Measurements from ENCODE around the gene DCX. TPM values are rescaled to one million over a fixed set of nuclear protein-coding genes. Genes with fewer than 3 reads are reported as not detected.

Gene DCX
- total RNA-seq, 4 donors from 2014 or later = not detected

GRCh38 chrX:111355523-111356115 is 56.4 kb downstream of the DCX start:
- intact Hi-C loops (cut with DNase I; ENCODE audit: low total_unique reads) (loop anchor here (2.0 kb wide), 1 partner anchor 63 kb away; no protein-coding TSS in a partner anchor), in situ Hi-C loops (cut with MboI; ENCODE audit: low pct_ligation_motif_present in 1 of 4, low pct_unique_long_range_greater_than_20kb in 1 of 4, low sequenced_read_pairs in 3 of 4) (no loop called here)
- DNase-seq = no peak
- WGBS, 2 donors (ENCODE audit: low coverage in 1 of 2) = 60 to 61% methylated on average over 1 to 2 of the region's 2 CpGs
- Histone ChIP-seq H3K27me3 (no peaks in the 10 kb centered on the region), H3K36me3 (no peaks in the 10 kb centered on the region), H3K4me3 (no peak overlapping the region), H3K4me1 (no peaks in the 10 kb centered on the region), H3K27ac (no peak overlapping the region), H3K9me3 (no peaks in the 10 kb centered on the region)
- TF ChIP-seq EP300 (IDR thresholded peaks at IDR 0.05; ENCODE audit: low read depth) (no peak), CTCF (IDR thresholded peaks at IDR 0.05) (no peak), POLR2AphosphoS5 (IDR thresholded peaks at IDR 0.05) (no peak), POLR2A (IDR thresholded peaks at IDR 0.05) (no peak)

- H3K4me1 ChIP-seq = no peaks in the 10 kb centered on the region
- no peak overlapping the region for H3K27ac ChIP-seq
- no peak overlapping the region for H3K4me3 ChIP-seq
- 58 to 83% methylated on average over 1 of the region's 1 CpG for WGBS, 2 donors (ENCODE audit: low coverage in 1 of 2)
- DNase-seq = no peak
- H3K36me3 ChIP-seq = no peaks in the 10 kb centered on the region
- no peaks in the 10 kb centered on the region for H3K9me3 ChIP-seq
- intact Hi-C loops (cut with DNase I; ENCODE audit: low total_unique reads) (loop anchor here (2.0 kb wide), 1 partner anchor 64 kb away; no protein-coding TSS in a partner anchor), in situ Hi-C loops (cut with MboI; ENCODE audit: low pct_ligation_motif_present in 1 of 4, low pct_unique_long_range_greater_than_20kb in 1 of 4, low sequenced_read_pairs in 3 of 4) (no loop called here)
- TF ChIP-seq POLR2AphosphoS5 (IDR thresholded peaks at IDR 0.05) = no peak
- TF ChIP-seq POLR2A (IDR thresholded peaks at IDR 0.05) = no peak
- TF ChIP-seq EP300 (IDR thresholded peaks at IDR 0.05; ENCODE audit: low read depth) = no peak
- TF ChIP-seq CTCF (IDR thresholded peaks at IDR 0.05) = no peak
- H3K27me3 ChIP-seq = no peaks in the 10 kb centered on the region
These were observed 57.5 kb downstream of the DCX start for GRCh38 chrX:111354496-111354895.

- 19 to 20% methylated on average over 2 of the region's 2 CpGs for WGBS, 2 donors (ENCODE audit: low coverage in 1 of 2)
- no peak for TF ChIP-seq POLR2A (IDR thresholded peaks at IDR 0.05)
- TF ChIP-seq POLR2AphosphoS5 (IDR thresholded peaks at IDR 0.05) = no peak
- TF ChIP-seq CTCF (IDR thresholded peaks at IDR 0.05) = no peak
- no peak for TF ChIP-seq EP300 (IDR thresholded peaks at IDR 0.05; ENCODE audit: low read depth)
- intact Hi-C loops (cut with DNase I; ENCODE audit: low total_unique reads) (loop anchor here (2.0 kb wide), 1 partner anchor 65 kb away; no protein-coding TSS in a partner anchor), in situ Hi-C loops (cut with MboI; ENCODE audit: low pct_ligation_motif_present in 1 of 4, low pct_unique_long_range_greater_than_20kb in 1 of 4, low sequenced_read_pairs in 3 of 4) (no loop called here)
- Histone ChIP-seq H3K9me3 (no peaks in the 10 kb centered on the region), H3K27me3 (no peaks in the 10 kb centered on the region), H3K27ac (no peak overlapping the region), H3K36me3 (no peaks in the 10 kb centered on the region), H3K4me3 (no peak overlapping the region), H3K4me1 (no peaks in the 10 kb centered on the region)
- DNase-seq = no peak
These were observed 58.2 kb downstream of the DCX start for GRCh38 chrX:111353793-111354192.

GRCh38 chrX:111352424-111352823 is 59.6 kb downstream of the DCX start:
- in situ Hi-C loops (cut with MboI; ENCODE audit: low pct_ligation_motif_present in 1 of 4, low pct_unique_long_range_greater_than_20kb in 1 of 4, low sequenced_read_pairs in 3 of 4) = no loop called here
- DNase-seq = peak; percentile 32
- intact Hi-C loops (cut with DNase I; ENCODE audit: low total_unique reads) = no loop called here

More at GRCh38 chrX:111352424-111352823, 59.6 kb downstream of the DCX start:
- Histone ChIP-seq H3K9me3 (no peaks in the 10 kb centered on the region), H3K27me3 (no peaks in the 10 kb centered on the region), H3K27ac (peak overlapping the region in 1 of 4 donors; percentile 16), H3K4me1 (no peaks in the 10 kb centered on the region), H3K4me3 (no peak overlapping the region), H3K36me3 (no peaks in the 10 kb centered on the region)
- WGBS, 2 donors (ENCODE audit: low coverage in 1 of 2) = 48% methylated on average over 1 of the region's 1 CpG; no CpG with 5 or more reads in 1 of the 2 donors
- TF ChIP-seq CTCF (IDR thresholded peaks at IDR 0.05) = no peak
- TF ChIP-seq EP300 (IDR thresholded peaks at IDR 0.05; ENCODE audit: low read depth) = no peak
- TF ChIP-seq POLR2AphosphoS5 (IDR thresholded peaks at IDR 0.05) = no peak
- no peak for TF ChIP-seq POLR2A (IDR thresholded peaks at IDR 0.05)
